LNCAP (cell line): ENCODE data around the gene TMEM54.

Source experiments
- TF ChIP-seq, protein P1 (sequence below): fragments of 450-650 bp; IDR thresholded peaks from 2 replicates; pipeline ENCODE4 v1.5.1; 2017; ENCODE audit warnings: mild to moderate bottlenecking

TMEM54 gene

DNA sequence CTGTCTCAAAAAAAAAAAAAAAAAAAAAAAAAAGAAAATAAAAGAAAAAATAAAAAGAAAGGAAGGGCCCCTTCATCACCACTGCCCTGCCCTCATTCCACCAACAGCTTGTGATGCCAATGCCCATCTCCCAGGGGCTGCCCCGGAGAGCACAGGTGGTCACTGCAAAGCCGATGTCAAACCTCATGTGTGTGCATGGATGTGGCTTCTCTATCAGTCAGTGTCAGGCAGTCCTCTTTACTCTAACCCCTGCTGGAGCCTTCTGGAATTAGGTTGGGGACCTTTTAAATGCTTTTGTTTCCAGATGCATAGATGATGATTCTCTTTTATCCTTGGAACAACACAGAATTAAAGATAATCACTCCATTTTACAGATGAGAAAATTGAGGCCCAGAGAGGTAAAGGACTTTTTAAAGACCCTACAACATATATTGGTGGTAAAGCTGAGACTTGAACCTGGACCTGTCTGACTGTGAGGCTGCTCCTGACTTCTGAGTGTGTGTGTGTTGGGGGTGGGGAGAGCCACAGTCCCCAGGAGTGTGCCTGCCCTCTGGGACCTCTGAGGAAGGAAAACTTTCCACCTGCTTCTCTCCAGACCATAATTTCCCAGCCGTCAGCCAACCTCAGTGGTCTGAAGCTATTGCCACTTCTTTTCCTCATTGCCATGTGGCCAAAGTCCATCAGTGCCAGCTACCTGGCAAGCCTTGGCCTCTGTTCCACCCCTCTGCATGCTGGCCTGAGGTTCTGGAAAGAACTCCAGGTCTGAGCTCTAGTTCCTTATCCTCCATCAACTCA is 3.0 kb upstream of the TMEM54 start:
- TF ChIP-seq, protein P1, sequence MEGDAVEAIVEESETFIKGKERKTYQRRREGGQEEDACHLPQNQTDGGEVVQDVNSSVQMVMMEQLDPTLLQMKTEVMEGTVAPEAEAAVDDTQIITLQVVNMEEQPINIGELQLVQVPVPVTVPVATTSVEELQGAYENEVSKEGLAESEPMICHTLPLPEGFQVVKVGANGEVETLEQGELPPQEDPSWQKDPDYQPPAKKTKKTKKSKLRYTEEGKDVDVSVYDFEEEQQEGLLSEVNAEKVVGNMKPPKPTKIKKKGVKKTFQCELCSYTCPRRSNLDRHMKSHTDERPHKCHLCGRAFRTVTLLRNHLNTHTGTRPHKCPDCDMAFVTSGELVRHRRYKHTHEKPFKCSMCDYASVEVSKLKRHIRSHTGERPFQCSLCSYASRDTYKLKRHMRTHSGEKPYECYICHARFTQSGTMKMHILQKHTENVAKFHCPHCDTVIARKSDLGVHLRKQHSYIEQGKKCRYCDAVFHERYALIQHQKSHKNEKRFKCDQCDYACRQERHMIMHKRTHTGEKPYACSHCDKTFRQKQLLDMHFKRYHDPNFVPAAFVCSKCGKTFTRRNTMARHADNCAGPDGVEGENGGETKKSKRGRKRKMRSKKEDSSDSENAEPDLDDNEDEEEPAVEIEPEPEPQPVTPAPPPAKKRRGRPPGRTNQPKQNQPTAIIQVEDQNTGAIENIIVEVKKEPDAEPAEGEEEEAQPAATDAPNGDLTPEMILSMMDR = no peak

- TF ChIP-seq, protein P1 = no peak
These were observed 1.3 kb upstream of the TMEM54 start for GRCh38 chr1:32902535-32902920.

GRCh38 chr1:32901823-32902534 is 790 bp upstream of the TMEM54 start:
- TF ChIP-seq, protein P1 = no peak

DNA sequence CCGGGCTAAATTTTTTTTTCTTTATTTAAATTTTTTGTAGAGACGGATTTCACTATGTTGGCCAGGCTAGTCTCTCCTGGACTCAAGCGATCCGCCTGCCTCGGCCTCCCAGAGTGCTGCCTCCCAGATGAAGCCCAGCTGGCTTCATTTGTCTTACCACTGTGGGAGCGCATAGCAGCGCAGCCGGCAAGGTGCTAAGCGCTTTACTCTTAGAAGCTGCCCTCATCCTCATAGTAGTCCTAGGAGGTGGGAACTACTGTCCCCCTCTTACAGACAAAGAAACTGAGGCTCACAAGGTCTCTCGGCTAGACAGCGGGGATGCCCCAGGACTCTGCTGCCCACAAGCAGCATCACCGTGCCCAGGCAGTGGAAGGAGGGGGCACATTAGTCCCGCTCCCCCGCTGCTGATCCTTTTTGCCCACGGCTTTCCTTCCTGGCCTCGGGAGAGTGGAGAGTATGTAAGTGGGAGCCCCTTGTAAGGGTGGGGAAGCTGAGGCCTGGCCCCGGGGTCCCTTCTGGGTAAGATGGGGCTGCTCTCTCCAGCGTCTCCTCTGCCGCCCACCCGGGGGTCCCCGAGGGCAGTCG is 726 bp downstream of the TMEM54 start:
- TF ChIP-seq, protein P1 = no peak

DNA sequence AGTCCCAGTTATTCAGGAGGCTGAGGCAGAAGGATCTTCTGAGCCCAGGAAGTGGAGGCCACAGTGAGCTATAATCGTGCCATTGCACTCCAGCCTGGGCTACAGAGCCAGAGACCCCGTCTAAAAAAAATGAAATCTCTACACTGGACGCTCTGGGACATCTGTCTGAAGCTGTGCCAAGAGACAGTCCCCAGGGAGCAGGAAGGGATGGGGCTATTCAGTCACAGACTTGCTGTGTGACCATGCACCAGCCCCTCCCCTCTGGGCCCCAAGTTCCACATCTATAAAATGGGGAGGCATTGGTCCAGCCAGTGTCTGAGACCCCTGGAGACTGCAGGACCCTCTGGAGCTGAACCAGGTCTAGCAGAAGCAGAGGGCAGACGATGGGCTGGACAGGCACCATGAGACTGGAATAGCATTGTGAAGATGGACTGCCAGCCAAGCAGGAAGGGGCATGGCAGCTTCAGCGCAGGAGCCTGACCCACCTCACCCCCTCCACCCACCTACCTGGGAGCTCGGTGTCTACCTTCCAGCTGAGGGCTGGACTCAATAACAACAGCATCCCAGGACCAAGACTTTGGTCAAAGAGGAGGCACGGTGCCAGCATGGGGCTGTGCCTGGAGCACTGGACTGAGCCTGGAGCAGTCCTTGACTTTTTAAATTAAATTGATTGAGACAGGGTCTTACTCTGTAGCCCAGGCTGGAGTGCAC is 1.4 kb downstream of the TMEM54 start:
- TF ChIP-seq, protein P1 = no peak

DNA sequence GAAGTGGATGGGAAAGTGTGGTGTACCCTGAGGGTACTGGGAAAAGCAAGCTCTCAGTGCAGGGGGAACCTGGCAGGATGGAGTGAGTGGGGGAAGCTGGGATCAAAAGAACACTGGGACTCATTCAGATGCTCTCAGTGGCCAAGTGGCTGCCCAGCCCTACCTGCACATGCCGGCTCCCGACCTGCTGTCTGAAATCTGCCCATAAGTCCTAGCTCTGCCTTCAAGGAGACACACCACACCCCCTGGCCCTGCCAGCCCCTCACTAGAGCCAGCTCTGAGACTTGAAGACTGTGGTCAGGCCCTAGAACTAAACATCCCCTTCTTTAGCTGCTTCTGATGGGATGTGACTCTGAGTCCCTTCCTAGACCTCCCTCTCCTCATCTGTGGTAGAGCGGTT is 2.2 kb downstream of the TMEM54 start:
- TF ChIP-seq, protein P1 = no peak

- TF ChIP-seq, protein P1 = no peak
These were observed 3.1 kb downstream of the TMEM54 start for GRCh38 chr1:32898056-32898455.
